ENCODE data around the gene APOF.
"Not testable (repeated sequence)": the region's sequence is repeated elsewhere in the genome, so short reads cannot be mapped to it uniquely, and the experiment has no call there.

The APOF gene

GRCh38 chr12:56362130-56363059, at the start of gene APOF:
APOF (minus strand) TSS chr12:56362857; CDS start chr12:56362745, 112 bp downstream.
- no peak for DNase-seq

GRCh38 chr12:56411781-56412639, 49.4 kb upstream of the APOF start:
- DNase-seq: no peak

GRCh38 chr12:56410768-56411167, 48.1 kb upstream of the APOF start:
- DNase-seq: no peak

GRCh38 chr12:56408799-56409417, 46.3 kb upstream of the APOF start:
- DNase-seq: no peak

GRCh38 chr12:56404227-56404626, 41.6 kb upstream of the APOF start:
- DNase-seq: not testable (repeated sequence)

- DNase-seq: not testable (repeated sequence)
These were observed 39.0 kb upstream of the APOF start for GRCh38 chr12:56401612-56402011.

GRCh38 chr12:56401125-56401524, 38.5 kb upstream of the APOF start:
- DNase-seq: not testable (repeated sequence)

GRCh38 chr12:56399466-56399865, 36.8 kb upstream of the APOF start:
- DNase-seq: not testable (repeated sequence)

- no peak for DNase-seq
These were observed 35.7 kb upstream of the APOF start for GRCh38 chr12:56398324-56398723.

GRCh38 chr12:56392331-56392730, 29.7 kb upstream of the APOF start:
- no peak for DNase-seq

- no peak for DNase-seq
These were observed 29.1 kb upstream of the APOF start for GRCh38 chr12:56391721-56392120.

GRCh38 chr12:56389412-56389811, 26.8 kb upstream of the APOF start:
- no peak for DNase-seq

- no peak for DNase-seq
These were observed 24.6 kb upstream of the APOF start for GRCh38 chr12:56387152-56387736.

- no peak for DNase-seq
These were observed 23.2 kb upstream of the APOF start for GRCh38 chr12:56385873-56386272.

- no peak for DNase-seq
These were observed 20.0 kb upstream of the APOF start for GRCh38 chr12:56382611-56383010.

GRCh38 chr12:56377989-56378316, 15.3 kb upstream of the APOF start:
- DNase-seq: no peak

GRCh38 chr12:56377310-56377988, 14.8 kb upstream of the APOF start:
- no peak for DNase-seq

GRCh38 chr12:56375598-56376434, 13.2 kb upstream of the APOF start:
- no peak for DNase-seq

- DNase-seq: no peak
These were observed 12.3 kb upstream of the APOF start for GRCh38 chr12:56374726-56375597.

- no peak for DNase-seq
These were observed 10.9 kb upstream of the APOF start for GRCh38 chr12:56373515-56373914.

All from GOT3 (cell line).